Prostate gland (tissue), 2 donors: ENCODE data around the gene NBAS.

ENCODE experiments used
- CTCF ChIP-seq, 4 experiments: fragments of 200-600 bp in 2 of 4; fragments of 450-650 bp in 2 of 4; sonication (generic) in 2 of 4; IDR thresholded peaks; 1 replicate in 3 of 4; 2 replicates in 1 of 4; pipeline ENCODE4 v1.5.1; 2016 to 2019; ENCODE audit warnings: antibody characterized with exemption in 4 of 4, mild to moderate bottlenecking in 2 of 4, moderate library complexity in 2 of 4
- POLR2A ChIP-seq: fragments of 450-650 bp; IDR thresholded peaks from one replicate; pipeline ENCODE4 v1.6.1; 2016; ENCODE audit warnings: antibody characterized with exemption, mild to moderate bottlenecking
- POLR2AphosphoS5 ChIP-seq: sonication (generic); formaldehyde crosslinking; IDR thresholded peaks from one replicate; pipeline ENCODE4 v1.6.1; 2017; ENCODE audit warnings: antibody characterized with exemption

DNA sequence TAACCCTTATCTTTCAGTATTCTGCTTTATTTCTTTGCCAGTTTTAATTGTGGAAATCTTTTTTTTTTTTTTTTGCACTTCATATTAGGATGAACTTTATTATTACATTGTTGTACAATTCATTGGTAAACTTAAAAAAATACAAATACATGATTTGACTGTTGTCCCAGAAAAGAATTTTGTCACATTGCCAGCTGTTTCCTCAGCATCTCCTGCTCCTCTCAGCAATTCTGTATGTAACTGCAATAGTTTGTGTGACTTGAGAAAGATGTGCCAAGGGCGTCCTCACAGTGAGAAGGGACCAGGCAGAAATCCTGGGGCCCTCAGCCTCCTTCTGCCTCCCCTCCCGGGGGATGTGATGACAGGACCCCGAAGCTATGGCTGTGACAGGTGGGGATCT, 254.4 kb downstream of the NBAS start:
- TF ChIP-seq CTCF (IDR thresholded peaks at IDR 0.05) (no peak), POLR2A (no peak), POLR2AphosphoS5 (no peak)
